IMR-90 (cell line): Measurements from ENCODE around the gene CUX1. TPM values are rescaled to one million over a fixed set of nuclear protein-coding genes. Genes with fewer than 3 reads are reported as not detected.

Experiments used
- ATAC-seq: fragments of 200-7000 bp; cut with Tn5 transposase; 2 replicates; pipeline ENCODE4 v1.9.1; 2020; ENCODE audit warnings: low read depth, mild to moderate bottlenecking, moderate library complexity
- BruUV-seq: library from RNA; stranded (reverse); fragments of 400-500 nt; replicated peaks from 2 replicates; lab custom pipeline; 2021; lab: Mats Ljungman, UMichigan
- CTCF ChIA-PET: fragments of 300-600 bp; formaldehyde crosslinking; extraction: SDS; loops from one replicate; lab custom pipeline; 2021; ENCODE audit warnings: antibody characterized with exemption; lab: Yijun Ruan, JAX
- POLR2A ChIA-PET: fragments of 300-600 bp; sonication (Branson Sonifier 250); formaldehyde crosslinking; loops from one replicate; lab custom pipeline; 2022; ENCODE audit warnings: antibody characterized with exemption; ENCODE audit not compliant: unreplicated experiment; lab: Charles Lee
- DNase-seq: peaks from one replicate; pipeline ENCODE4 v3.0.0; 2013
- H2AFZ ChIP-seq: replicated peaks from 2 replicates; pipeline ENCODE3; 2013; ENCODE audit warnings: low read length, mild to moderate bottlenecking; ENCODE audit not compliant: poor library complexity
- H2AK5ac ChIP-seq: 2 replicates; pipeline ENCODE4 v1.6.1; 2013; ENCODE audit warnings: low read depth, low read length, inconsistent platforms
- H2AK9ac ChIP-seq: replicated peaks from 2 replicates; pipeline ENCODE3; 2013; ENCODE audit warnings: mild to moderate bottlenecking, low read depth, low read length, moderate library complexity; ENCODE audit not compliant: poor library complexity
- H2BK120ac ChIP-seq: 2 replicates; pipeline ENCODE4 v1.6.1; 2013; ENCODE audit warnings: low read depth, low read length, inconsistent platforms
- H2BK15ac ChIP-seq: 3 replicates; pipeline ENCODE4 v1.6.1; 2013; ENCODE audit warnings: low read depth, low read length, inconsistent platforms
- H2BK20ac ChIP-seq: 2 replicates; pipeline ENCODE4 v1.6.1; 2013; ENCODE audit warnings: low read depth, mild to moderate bottlenecking, inconsistent platforms, low read length, moderate library complexity
- H2BK5ac ChIP-seq: 2 replicates; pipeline ENCODE4 v1.6.1; 2013; ENCODE audit warnings: mild to moderate bottlenecking, low read depth, low read length, inconsistent platforms; ENCODE audit not compliant: poor library complexity, severe bottlenecking
- H3K14ac ChIP-seq: replicated peaks from 2 replicates; pipeline ENCODE4 v1.6.1; 2013; ENCODE audit warnings: low read depth, low read length, inconsistent platforms
- H3K18ac ChIP-seq: 2 replicates; pipeline ENCODE4 v1.6.1; 2013; ENCODE audit warnings: low read depth, low read length, control low read depth
- H3K23ac ChIP-seq: 2 replicates; pipeline ENCODE4 v1.6.1; 2013; ENCODE audit warnings: low read depth, low read length, inconsistent platforms
- H3K27ac ChIP-seq: 2 replicates; pipeline ENCODE4 v1.5.1; 2013; ENCODE audit warnings: mild to moderate bottlenecking, control low read depth, low read length; ENCODE audit not compliant: insufficient read depth
- H3K27me3 ChIP-seq: 2 replicates; pipeline ENCODE4 v1.6.1; 2013; ENCODE audit warnings: low read length; ENCODE audit not compliant: control insufficient read depth, insufficient read depth
- H3K36me3 ChIP-seq: 2 replicates; pipeline ENCODE4 v1.6.1; 2013; ENCODE audit warnings: low read length, mixed read lengths; ENCODE audit not compliant: control insufficient read depth, insufficient read depth
- H3K4ac ChIP-seq: 2 replicates; pipeline ENCODE4 v1.6.1; 2013; ENCODE audit warnings: low read depth, low read length, inconsistent platforms
- H3K4me1 ChIP-seq: 2 replicates; pipeline ENCODE4 v1.6.1; 2013; ENCODE audit warnings: low read length, mixed read lengths; ENCODE audit not compliant: control insufficient read depth, insufficient read depth
- H3K4me2 ChIP-seq: 2 replicates; pipeline ENCODE4 v1.6.1; 2013; ENCODE audit warnings: low read depth, mild to moderate bottlenecking, control low read depth, low read length, moderate library complexity
- H3K4me3 ChIP-seq: 2 replicates; pipeline ENCODE4 v1.5.1; 2013; ENCODE audit warnings: low read depth, mild to moderate bottlenecking, control low read depth, low read length, moderate library complexity; ENCODE audit not compliant: insufficient read depth
- H3K56ac ChIP-seq: 2 replicates; pipeline ENCODE4 v1.6.1; 2013; ENCODE audit warnings: low read length, inconsistent platforms; ENCODE audit not compliant: insufficient read depth; ENCODE audit errors: extremely low read depth
- H3K79me1 ChIP-seq, 2 experiments: 2 replicates each; pipeline ENCODE4 v1.6.1; 2013; ENCODE audit warnings: low read length in 2 of 2, inconsistent platforms in 1 of 2, low read depth in 1 of 2
- H3K9ac ChIP-seq: 2 replicates; pipeline ENCODE4 v1.6.1; 2013; ENCODE audit warnings: low read depth, low read length, control low read depth
- H3K9me1 ChIP-seq: 2 replicates; pipeline ENCODE4 v1.6.1; 2013; ENCODE audit warnings: low read length, inconsistent platforms; ENCODE audit not compliant: insufficient read depth
- H3K9me3 ChIP-seq: 2 replicates; pipeline ENCODE4 v1.6.1; 2013; ENCODE audit warnings: low read length; ENCODE audit not compliant: control insufficient read depth, insufficient read depth
- H4K20me1 ChIP-seq: 2 replicates; pipeline ENCODE4 v1.6.1; 2013; ENCODE audit warnings: low read length, inconsistent platforms; ENCODE audit not compliant: insufficient read depth
- H4K5ac ChIP-seq: 2 replicates; pipeline ENCODE4 v1.6.1; 2013; ENCODE audit warnings: mild to moderate bottlenecking, low read depth, low read length, control low read depth
- H4K8ac ChIP-seq, 2 experiments: 2 replicates each; pipeline ENCODE4 v1.6.1; 2013; ENCODE audit warnings: low read depth in 2 of 2, low read length in 2 of 2, control low read depth in 1 of 2, inconsistent platforms in 1 of 2
- H4K91ac ChIP-seq: 2 replicates; pipeline ENCODE4 v1.6.1; 2013; ENCODE audit warnings: low read depth, low read length, inconsistent platforms; ENCODE audit not compliant: insufficient read depth
- CEBPB ChIP-seq: IDR thresholded peaks from 2 replicates; pipeline ENCODE4 v1.6.1; 2012; ENCODE audit warnings: low read depth, low read length, improper control_type of control experiment
- MXI1 ChIP-seq: IDR thresholded peaks from 2 replicates; pipeline ENCODE4 v1.6.1; 2012; ENCODE audit warnings: low read depth, mild to moderate bottlenecking, low read length, moderate library complexity, borderline replicate concordance
- NFE2L2 ChIP-seq: fragments of 150-350 bp; IDR thresholded peaks from 2 replicates; pipeline ENCODE4 v1.6.1; 2016; ENCODE audit warnings: low read depth, mild to moderate bottlenecking, low read length
- WGBS, 2 experiments: methylation state at CpG; one replicate each; pipeline versions ENCODE4 v1.1.5 to v1.1.7; 2013; ENCODE audit warnings: missing lambda C conversion rate in 2 of 2; ENCODE audit not compliant: insufficient read length in 1 of 2; ENCODE audit errors: extremely low coverage in 2 of 2; 5-methylcytosine and 5-hydroxymethylcytosine counted together
- dilution Hi-C: fragments of 300-500 bp; cut with HindIII; formaldehyde crosslinking; loops from one replicate; pipeline ENCODE4 v1.14.3; 2018; ENCODE audit warnings: low sequenced_read_pairs; ENCODE audit not compliant: unreplicated experiment
- in situ Hi-C: fragments of 300-500 bp; cut with MboI; formaldehyde crosslinking; loops from 3 replicates; pipeline ENCODE4 v1.14.3; 2019; ENCODE audit warnings: low sequenced_read_pairs, inconsistent platforms, mixed read lengths
- intact Hi-C: fragments of 100-400 bp; cut with micrococcal nuclease; formaldehyde crosslinking; loops from 2 replicates; pipeline ENCODE4 v1.10.0; 2022
- polyA plus RNA-seq, 3 experiments: library from polyadenylated mRNA; depleted of rRNA; stranded (reverse); fragments of >200 nt; gene quantifications; 2 replicates each; pipeline ENCODE4 v1.2.3, GENCODE V29; 2012; ENCODE audit warnings: low replicate concordance in 1 of 3
- total RNA-seq: library from RNA; depleted of rRNA; stranded (reverse); fragments of >200 nt; gene quantifications from 2 replicates; pipeline ENCODE4 v1.2.3, GENCODE V29; 2012

CUX1 gene
- total and polyA plus RNA-seq, 2 of the 4 experiments (the other 2 are of a cell fraction), result 19.7 to 46.4 TPM

- H3K27me3 ChIP-seq, result no peaks in the 10 kb centered on the region
- H2BK15ac ChIP-seq, result no peak overlapping the region
- H2BK5ac ChIP-seq, result no peak overlapping the region
- no peaks in the 10 kb centered on the region for H4K20me1 ChIP-seq
- dilution Hi-C loops, result no loop called here
- H2AK5ac ChIP-seq, result no peak overlapping the region
- CTCF ChIA-PET, result interaction anchor here (0.8 kb wide), 1 partner anchor 13 kb away, joined by 3 read pairs; no protein-coding TSS in a partner anchor
- intact Hi-C loops, result no loop called here
- H3K79me1 ChIP-seq, result peaks cover 0 to 7% of the 10 kb centered on the region in 2 experiments; a peak in 1 of 4 replicates
- no peak overlapping the region for H2BK120ac ChIP-seq
- H3K4me2 ChIP-seq, result no peak overlapping the region
- no peak overlapping the region for H3K56ac ChIP-seq
- no peak overlapping the region for H3K9ac ChIP-seq
- DNase-seq (peak; percentile 68), ATAC-seq (peak; percentile 87)
- H2BK20ac ChIP-seq, result no peak overlapping the region
- H3K27ac ChIP-seq, result no peak overlapping the region
- no peak overlapping the region for H2AK9ac ChIP-seq
- H3K9me1 ChIP-seq, result peaks cover 3% of the 10 kb centered on the region; the same call in 1 of the 2 replicates
- POLR2A ChIA-PET, result no interaction called here
- H4K8ac ChIP-seq, result no peak overlapping the region
- H3K14ac ChIP-seq, result no peak overlapping the region
- no peak overlapping the region for H3K23ac ChIP-seq
- no peak overlapping the region for H4K91ac ChIP-seq
- in situ Hi-C loops, result loop anchor here (25.0 kb wide), 1 partner anchor 899 kb away; the partner anchor contains the start of gene COL26A1
- H3K18ac ChIP-seq, result no peak overlapping the region
- peak overlapping the region; percentile 21 for H2AFZ ChIP-seq
- no peak overlapping the region for H3K4ac ChIP-seq
- TF ChIP-seq NFE2L2 (no peak), CEBPB (no peak), MXI1 (no peak)
- no peak overlapping the region for H3K4me3 ChIP-seq
- no peaks in the 10 kb centered on the region for H3K9me3 ChIP-seq
- WGBS, 2 experiments, result 20% methylated on average over 2 of the region's 9 CpGs; no CpG with 5 or more reads in 1 of the 2 experiments
- H4K5ac ChIP-seq, result no peak overlapping the region
- H3K4me1 ChIP-seq, result peaks cover 4% of the 10 kb centered on the region; the same call in 1 of the 2 replicates
- H3K36me3 ChIP-seq, result no peaks in the 10 kb centered on the region
- no TSS peak for BruUV-seq
These were observed 443.4 kb downstream of the CUX1 start for GRCh38 chr7:102260856-102261255.
